HG03457 (cell line): ENCODE data around the gene SMPX.

Experiments used
- ATAC-seq: cut with Tn5 transposase; IDR thresholded peaks from one replicate; pipeline ENCODE4 v1.9.1; 2021; ENCODE audit warnings: moderate number of reproducible peaks; ENCODE audit not compliant: unreplicated experiment

SMPX gene

GRCh38 chrX:21744721-21745120, 13.2 kb downstream of the SMPX start:
- no peak for ATAC-seq

- no peak for ATAC-seq
Measured at GRCh38 chrX:21744060-21744459, 13.9 kb downstream of the SMPX start.

- ATAC-seq, result no peak
Measured at GRCh38 chrX:21741869-21742701, 15.8 kb downstream of the SMPX start.

DNA sequence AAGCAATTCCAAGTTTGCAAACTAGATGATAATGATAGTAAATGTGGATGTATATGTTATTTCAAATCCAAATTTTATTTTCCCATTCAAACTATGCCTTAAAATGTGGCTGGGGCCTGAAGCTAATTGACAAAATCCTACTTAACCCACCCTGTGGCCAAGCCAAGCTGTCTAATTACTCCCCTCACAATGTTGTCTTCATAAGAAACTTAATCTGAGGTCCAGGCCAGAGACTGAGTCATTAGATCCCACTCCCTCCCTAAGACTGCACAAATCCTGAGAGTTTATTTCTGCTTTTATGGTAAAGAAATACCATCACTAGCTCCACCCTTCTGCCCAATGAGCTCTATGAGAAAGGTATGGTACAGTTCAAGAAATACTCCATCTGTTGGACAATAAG, 16.6 kb downstream of the SMPX start:
- no peak for ATAC-seq

DNA sequence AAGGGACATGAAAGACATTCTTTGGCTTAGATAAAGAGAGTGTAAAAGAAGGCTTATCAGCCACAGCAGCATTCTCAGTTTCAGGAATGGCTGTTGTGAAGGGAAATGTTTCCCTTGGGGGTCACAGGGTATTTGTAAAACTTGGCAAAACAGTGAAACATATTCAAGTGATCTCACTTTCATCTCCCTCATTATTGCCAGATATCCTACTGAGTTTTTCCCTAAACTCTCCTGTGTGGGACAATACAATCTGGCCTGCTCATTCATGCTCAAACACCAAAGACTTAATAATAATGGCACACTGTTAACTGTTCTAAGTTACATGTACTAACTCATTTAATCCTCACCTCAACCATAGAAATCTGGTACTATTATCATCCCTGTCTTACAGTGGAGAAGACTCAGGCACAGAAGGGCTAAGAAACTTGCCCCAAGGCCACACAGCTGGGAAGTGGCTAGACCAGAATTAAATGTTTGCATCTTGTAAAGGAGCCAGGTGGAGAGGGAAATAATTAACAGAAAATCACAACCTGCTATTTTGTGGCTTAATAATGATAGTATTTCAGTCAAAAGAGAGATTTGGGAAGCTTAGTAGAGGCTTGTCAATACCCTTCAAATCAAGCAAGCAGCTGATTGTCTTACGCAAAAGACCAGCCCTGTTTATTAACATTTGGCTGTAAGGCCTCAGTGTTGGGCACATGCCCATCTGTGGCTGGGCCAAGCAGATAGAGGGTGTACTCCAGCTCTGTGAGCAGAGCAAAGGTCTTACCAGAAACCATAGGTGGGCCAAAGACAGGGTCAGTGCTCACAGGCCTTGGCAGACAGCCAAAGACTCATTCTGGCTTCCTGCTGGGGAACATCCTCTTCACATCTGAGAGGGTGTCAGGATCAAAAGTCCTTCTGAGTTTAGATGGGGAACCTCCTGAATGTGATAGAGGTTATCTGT, 17.3 kb downstream of the SMPX start:
- ATAC-seq, result no peak

DNA sequence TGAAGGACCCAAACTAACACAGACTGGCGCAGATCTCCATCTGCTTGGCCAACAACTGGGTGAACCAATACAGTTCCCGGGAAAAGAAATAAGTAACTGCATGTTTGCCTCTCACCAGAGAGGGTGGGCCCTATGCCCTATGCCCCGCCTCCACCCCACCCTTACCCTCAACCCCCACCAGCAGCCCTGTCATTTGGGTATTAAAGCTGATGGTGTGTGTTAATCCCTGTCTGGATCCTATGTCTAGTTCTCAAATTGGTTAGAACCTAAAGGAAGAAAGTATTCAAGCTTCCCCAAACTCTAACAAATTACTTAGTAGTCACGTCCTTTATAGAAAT, 19.0 kb downstream of the SMPX start:
- no peak for ATAC-seq

DNA sequence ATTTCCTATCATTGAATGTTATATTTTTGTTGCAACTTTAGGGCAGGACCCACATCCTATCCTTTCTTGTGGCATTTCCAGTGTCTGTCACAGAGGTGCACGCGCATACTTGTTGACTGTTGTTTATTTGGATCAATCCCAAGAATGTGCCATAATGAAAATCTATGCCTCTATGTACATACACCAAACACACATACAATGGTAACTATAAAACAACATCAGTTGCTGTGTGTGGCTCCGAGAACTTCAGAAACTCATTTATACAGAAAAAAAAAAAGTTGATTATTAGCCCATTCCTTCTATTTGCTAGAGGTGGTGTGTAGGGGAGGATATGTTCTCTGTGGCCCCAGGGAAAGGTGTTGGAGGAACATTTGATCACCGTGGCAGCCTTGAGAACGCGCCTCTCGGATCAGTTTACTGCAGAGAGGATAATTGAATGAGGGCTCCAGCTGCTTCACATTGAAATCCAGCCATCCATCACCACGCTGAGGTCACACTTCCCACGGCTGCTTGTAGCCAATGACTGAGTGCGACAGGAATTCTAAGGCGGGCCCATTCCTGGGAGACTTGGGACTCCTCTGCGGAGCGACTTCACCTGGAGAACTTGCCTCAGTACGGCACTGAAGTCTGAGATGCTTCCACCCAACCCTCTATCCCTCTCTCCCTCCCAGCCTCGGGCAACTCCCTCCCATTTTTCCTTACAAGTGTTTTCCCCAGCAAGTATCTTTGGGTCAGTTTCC, 19.5 kb downstream of the SMPX start:
- ATAC-seq, result no peak

DNA sequence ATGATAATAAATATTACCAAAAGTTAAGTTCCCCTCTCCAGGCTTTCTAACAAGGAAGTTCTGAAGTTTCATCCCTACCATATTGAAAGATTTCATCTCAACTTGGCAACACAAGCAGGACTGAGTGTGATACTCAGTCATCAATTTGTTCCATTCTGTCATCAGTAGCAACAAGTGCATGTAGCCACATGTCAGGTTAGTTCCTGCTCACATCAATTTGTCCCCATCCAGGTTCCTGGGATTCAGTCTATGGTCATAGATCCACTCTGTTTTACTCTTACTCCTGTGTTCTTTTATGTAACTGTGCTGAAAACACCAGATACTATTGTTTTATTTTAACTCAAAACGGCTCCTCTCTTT, 22.2 kb downstream of the SMPX start:
- no peak for ATAC-seq

- ATAC-seq, result no peak
Measured at GRCh38 chrX:21735038-21735767, 22.7 kb downstream of the SMPX start.

GRCh38 chrX:21734175-21734574, 23.7 kb downstream of the SMPX start:
- ATAC-seq, result no peak

- ATAC-seq, result no peak
Measured at GRCh38 chrX:21733705-21734104, 24.2 kb downstream of the SMPX start.

DNA sequence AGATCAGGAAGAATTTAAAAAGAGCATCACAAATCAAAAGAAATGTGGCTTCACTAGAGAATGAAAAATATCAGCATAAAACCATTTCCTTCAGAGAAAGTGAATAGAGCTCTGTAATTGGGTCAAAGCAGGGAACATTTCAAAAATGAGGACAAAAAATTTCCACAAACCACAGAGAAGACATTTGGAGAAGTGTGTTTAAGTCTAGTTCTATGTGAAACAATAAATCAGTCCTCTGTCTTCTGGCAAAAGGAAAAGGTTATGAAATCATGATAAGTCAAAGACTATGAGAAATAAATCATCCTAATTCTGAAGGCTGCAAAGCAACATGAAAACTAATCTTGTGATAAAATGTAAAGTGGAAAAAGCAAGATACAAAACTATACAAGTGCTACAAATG, 27.9 kb downstream of the SMPX start:
- ATAC-seq, result no peak

DNA sequence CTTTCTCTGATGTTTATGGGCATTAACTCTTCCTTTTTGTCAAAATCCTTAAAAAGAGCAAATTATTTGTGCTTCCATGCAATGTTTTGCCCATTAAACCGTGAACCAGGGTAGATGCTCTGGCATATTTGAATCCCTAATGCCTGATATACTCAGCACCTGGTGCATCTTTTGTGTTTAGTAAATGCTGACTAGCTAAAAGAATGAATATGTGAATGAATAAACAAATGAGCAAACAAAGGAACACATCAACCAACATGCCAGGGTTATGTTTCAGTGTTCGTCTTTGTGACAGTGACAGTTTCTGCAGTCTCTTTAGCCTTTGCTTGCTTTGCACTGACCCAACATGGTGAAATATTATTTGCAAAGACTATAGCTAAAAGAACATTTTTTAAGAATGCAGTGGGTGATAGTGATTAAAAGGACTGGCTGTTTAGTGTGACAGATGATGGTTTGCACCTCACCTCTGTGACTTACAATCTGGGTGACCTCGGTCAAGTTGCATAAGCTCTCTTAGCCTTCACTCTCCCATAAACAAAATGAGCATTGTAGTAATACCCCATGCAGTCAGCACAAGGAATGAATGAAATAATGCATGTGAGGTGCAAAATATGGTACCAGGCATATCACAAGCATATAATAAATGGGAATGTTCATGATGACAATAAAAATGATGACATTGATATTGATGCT, 29.5 kb downstream of the SMPX start:
- ATAC-seq, result no peak

GRCh38 chrX:21725916-21726315, 32.0 kb downstream of the SMPX start:
- ATAC-seq, result no peak

DNA sequence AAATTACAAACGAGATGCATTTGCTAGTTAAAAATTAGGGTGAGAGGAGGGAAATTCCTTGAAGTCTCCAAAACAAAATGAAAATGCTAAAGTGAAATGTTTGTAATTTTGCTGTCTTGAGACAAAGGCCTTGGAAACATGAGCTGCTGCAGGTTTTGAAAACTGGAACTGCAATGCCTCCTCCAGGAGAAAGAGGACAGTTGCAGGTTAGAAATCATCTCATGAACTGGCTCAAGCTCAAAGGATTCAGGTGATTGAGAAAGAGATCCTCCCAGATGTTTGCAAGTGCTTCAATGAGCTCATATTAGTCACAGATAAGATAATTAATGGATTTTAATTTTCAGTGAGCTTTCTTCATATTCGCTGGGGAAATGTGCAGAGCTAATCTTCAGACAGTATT, 32.4 kb downstream of the SMPX start:
- no peak for ATAC-seq

DNA sequence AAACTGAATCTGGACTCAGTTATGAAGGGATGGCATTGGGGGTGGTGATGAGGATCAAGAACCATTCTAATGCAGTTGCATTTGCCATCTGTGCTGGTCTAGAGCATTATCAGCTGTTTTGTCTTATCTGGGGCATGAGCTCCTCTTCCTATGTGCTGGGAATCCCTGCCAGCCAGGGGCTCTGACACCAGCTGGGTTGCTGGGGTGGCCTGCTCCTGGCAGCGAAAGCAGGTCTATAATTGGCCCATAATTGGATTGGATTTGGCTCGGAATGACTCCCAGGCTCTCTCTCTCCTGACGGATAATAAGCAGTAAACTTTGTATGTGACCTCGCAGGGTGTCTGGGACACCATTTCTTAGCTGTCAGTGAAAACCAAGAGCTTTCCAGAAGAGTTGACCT, 34.1 kb downstream of the SMPX start:
- ATAC-seq, result no peak

DNA sequence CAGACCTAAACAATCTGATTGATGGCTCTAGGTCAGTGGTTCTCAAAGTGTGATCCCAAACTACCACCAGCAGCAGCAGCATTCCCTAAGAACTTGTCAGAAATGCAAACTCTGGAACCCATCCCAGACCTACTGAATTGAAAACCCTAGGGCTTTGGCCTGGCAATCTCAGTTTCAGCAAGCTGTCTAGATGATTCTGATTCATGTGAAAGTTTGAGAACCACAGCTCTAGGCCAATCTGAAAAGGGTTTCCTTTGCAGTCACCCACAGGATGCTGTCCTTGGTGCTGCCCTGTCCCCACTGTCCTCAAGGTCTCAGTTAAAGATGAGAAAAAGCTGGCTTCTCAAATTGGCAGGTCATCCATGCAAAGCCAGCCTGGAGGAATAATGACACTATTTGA, 34.8 kb downstream of the SMPX start:
- ATAC-seq, result no peak

- no peak for ATAC-seq
Measured at GRCh38 chrX:21721195-21721594, 36.7 kb downstream of the SMPX start.

DNA sequence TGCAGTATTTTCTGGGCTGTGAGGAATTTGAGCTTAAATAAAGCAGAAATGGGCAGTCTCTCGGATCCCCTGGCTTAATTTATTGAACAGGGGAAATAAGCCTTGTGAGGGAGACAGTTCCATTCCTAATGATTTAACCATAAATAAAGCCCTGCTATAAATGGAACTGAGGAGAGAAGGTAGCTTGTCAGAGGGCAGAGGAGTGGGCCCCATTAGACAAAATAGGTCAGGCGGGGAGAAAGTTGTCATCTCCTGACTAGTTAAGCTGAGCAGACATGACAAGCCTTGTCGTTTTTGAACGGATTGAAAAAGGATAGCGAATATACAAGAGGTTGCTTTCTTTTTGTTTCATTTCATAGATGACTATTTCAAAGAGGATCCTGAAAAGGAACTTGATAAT, 39.3 kb downstream of the SMPX start:
- no peak for ATAC-seq

- ATAC-seq, result no peak
Measured at GRCh38 chrX:21717802-21718201, 40.1 kb downstream of the SMPX start.
